Femur (tissue), 1 donor: ENCODE results near the gene CHAD.
"Not testable (repeated sequence)": the region's sequence is repeated elsewhere in the genome, so short reads cannot be mapped to it uniquely, and the experiment has no call there.

Source experiments
- DNase-seq: peaks from one replicate; pipeline ENCODE4 v3.0.0-alpha.2; 2017

The CHAD gene

DNA sequence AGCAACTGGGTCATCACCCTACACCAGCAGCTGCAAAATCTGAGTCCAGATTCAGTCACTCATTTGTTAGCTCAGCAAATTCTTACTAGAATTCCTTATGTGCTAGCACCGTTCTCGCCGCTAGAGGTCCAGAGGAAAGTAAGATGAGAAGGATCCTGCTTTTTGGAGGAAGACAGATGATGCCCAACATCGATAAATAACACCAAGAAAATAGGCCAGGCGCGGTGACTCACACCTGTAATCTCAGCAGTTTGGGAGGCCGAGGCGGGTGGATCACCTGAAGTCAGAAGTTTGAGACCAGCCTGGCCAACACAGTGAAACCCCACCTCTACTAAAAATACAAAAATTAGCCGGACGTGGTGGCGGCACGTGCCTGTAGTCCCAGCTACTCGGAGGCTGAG is 4.1 kb upstream of the CHAD start:
- DNase-seq = not testable (repeated sequence)

GRCh38 chr17:50472286-50472685 is 3.6 kb upstream of the CHAD start:
- no peak for DNase-seq

DNA sequence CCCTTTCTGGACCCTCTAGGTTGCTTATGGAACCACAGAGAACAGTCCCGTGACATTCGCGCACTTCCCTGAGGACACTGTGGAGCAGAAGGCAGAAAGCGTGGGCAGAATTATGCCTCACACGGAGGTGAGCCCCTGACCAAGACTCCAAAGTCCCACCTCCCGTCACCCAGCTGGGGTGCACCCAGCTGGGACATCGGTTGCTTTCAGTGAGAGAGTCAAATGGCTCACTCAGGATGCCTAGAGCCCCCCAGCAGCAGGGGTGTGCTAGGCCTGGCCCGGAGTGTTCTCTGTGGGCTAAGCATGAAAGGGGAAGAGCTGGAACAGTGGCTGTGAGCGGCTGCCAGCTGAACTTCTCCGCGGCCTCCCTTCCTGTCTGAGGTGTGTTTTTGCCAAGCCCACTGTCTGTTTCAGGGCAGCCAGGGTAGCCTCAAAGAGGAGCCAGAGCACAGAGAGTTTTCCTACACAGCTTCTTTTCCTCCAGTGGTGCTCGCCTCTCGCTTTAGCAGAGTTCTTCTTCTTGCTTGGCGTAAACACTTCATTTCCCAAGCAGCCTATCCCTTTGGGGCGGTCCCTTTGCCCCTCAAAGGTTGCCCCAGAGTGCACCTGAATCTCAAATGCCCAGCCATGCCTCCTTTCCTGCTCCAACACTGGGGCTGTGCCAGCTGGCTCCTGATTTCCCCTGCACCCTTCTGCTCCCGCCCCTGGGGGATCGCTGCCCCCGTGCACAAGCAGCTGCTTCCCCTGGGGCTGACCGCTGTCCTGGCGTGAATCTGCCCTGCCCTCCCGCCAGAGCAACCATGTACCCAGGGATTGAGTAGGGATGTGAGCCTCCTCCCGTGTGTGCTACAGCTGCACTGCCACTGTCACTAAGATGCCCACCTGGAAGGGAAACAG is 2.6 kb upstream of the CHAD start:
- peak; percentile 77 for DNase-seq

- peak; percentile 72 for DNase-seq
Measured at GRCh38 chr17:50470426-50470825, 1.7 kb upstream of the CHAD start.

DNA sequence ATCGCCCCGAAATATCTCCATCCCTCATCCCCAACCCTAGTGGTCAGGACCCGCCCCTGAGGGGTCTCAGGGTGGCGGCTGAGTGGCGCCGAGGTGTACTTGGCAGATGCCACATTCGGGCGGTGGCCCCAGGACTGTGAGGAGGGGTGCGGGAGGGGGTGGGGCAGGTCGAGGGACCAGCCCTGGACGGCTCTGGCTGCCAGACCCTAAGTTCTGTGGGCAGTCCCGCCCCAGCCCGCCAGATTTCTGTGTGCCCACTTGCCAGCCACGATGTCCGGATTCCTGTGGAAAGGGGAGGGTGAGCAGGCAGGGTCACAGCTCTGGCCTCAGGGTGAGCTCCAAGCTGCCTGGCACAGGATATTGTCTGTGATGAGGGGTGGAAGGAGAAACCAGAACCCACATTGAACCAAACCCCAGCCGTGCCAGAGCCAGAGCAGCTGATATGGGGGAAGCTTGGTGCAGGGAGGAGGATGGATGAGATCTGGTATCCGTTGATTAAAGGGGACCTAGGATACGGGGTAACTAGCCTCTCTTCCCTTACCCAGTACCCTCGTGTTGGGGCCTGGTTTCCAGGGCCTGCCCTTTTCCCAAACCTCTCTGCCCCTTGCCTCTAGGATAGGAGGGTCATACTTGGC is 1.1 kb upstream of the CHAD start:
- peak; percentile 68 for DNase-seq

- DNase-seq = peak; percentile 55
Measured at GRCh38 chr17:50469208-50469605, 527 bp upstream of the CHAD start.

DNA sequence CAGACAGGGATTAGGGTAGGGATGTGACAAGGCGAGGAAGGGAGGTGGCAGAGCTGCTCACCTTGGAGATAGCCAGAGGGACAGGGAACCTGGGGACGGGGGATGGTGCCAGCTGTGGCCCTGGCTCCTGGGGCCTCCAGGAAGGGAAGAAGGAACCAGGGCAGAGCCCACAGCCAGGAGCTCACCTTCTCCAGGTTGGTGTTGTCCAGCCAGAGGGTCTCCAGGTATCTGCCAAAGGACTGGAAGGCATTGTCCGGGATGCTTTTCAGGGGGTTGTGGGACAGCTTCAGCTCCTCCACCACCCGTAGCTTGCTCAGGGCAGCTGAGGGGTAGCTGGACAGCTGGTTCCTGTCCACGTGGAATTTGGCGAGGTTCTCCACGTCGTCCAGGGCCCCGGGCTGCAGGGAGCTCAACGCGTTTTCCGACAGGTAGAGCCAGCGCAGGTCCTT is 801 bp downstream of the CHAD start:
- no peak for DNase-seq

GRCh38 chr17:50467114-50467854 is 1.4 kb downstream of the CHAD start:
- DNase-seq = no peak

GRCh38 chr17:50466371-50467113 is 2.1 kb downstream of the CHAD start:
- DNase-seq = no peak

- DNase-seq = no peak
Measured at GRCh38 chr17:50465635-50466034, 3.0 kb downstream of the CHAD start.

DNA sequence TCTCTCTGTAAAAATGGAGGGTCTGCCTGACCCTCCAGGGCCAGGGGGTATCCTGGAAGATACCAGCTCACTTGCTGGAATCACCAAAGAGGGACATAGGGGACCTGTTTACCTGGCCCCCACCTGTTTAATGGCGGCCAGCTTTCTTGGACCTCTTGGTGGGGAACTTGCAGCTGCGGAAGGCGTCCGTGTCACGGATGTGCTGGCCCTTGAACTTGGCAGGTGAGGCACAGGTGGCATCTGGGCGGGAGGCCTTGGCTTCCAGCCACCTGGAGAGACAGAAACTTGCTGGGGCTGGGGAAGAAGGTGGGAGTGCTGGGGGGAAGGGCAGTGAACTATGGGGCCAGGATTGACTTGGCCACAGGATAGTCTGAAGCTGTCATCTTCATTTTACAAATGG is 3.5 kb downstream of the CHAD start:
- DNase-seq = no peak

- DNase-seq = no peak
Measured at GRCh38 chr17:50464736-50465135, 3.9 kb downstream of the CHAD start.

DNA sequence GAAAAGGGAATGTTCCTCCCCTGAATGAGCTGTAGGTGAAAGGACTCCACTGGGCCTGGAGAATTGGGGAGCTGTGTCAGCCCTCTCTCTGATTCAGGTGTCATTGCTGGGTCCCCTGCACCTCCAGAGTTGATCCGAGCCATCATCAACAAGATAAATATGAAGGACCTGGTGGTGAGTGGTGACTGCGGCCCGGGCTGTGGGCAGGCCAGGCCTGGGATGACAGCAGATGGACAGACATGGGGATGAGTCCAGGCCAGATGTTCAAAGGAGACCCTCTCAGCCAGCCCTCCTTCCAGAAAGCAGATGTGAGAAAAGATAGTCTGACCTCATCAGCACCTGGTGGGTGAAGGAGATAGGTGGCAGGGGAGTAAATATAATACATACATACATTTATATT is 4.6 kb downstream of the CHAD start:
- DNase-seq = no peak

- no peak for DNase-seq
Measured at GRCh38 chr17:50462446-50462845, 6.2 kb downstream of the CHAD start.

DNA sequence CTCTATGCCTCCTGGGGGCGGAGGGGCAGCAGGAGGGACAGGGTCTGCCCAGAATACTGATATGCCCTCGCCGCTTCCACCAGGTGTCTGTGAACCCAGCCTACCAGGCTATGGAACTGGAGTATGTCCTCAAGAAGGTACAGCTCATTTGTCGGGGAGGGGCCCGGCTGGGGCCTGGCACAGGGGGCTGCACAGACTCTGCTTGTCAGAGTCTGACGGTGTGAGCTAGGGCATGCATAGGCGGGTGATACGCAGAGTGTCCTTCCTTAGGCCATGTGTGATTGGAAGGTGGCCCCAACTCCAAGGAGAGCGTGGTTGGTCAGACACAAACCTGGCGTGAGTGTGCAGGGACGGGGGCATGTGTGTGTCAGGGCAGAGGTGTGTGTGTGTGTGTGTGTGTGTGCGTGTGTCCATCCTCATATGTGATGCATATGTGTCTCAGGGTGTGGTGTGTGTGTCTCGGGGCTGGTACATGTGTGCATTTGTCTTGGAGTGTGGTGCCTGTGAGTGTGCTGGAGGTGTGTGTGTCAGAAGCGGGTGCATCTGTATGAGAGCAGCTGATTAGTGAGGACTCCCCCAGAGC is 7.0 kb downstream of the CHAD start:
- no peak for DNase-seq

DNA sequence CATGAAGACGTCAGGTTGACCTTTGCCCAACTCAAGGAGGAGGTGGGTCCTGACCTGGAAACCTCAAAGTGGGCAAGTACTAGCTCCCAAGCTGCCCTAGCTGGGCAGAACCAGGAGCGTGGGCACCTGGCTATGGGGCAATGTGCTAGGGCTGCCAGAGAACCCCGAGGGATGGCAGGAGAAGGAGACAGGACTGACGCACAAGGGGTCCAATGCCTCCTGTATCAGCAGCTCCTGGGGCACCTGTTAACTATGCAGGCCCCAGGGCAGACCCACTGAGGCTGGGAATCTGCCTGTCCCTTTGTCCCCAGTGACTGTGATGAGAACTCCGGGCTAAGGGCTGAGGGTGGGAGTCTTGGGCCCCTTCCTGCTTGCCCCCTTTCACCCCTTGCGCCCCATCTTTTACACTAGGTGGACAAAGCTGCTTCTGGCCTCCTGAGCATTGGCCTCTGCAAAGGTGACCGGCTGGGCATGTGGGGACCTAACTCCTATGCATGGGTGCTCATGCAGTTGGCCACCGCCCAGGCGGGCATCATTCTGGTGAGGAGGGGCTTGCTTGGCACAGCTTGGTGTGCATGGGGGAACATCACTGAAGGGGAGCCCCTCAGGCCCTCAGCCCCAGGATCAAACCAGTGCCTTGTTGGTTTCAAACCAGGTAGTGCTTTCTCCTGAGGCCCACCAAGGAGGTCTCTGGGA is 7.7 kb downstream of the CHAD start:
- no peak for DNase-seq

- no peak for DNase-seq
Measured at GRCh38 chr17:50459756-50460155, 8.9 kb downstream of the CHAD start.

DNA sequence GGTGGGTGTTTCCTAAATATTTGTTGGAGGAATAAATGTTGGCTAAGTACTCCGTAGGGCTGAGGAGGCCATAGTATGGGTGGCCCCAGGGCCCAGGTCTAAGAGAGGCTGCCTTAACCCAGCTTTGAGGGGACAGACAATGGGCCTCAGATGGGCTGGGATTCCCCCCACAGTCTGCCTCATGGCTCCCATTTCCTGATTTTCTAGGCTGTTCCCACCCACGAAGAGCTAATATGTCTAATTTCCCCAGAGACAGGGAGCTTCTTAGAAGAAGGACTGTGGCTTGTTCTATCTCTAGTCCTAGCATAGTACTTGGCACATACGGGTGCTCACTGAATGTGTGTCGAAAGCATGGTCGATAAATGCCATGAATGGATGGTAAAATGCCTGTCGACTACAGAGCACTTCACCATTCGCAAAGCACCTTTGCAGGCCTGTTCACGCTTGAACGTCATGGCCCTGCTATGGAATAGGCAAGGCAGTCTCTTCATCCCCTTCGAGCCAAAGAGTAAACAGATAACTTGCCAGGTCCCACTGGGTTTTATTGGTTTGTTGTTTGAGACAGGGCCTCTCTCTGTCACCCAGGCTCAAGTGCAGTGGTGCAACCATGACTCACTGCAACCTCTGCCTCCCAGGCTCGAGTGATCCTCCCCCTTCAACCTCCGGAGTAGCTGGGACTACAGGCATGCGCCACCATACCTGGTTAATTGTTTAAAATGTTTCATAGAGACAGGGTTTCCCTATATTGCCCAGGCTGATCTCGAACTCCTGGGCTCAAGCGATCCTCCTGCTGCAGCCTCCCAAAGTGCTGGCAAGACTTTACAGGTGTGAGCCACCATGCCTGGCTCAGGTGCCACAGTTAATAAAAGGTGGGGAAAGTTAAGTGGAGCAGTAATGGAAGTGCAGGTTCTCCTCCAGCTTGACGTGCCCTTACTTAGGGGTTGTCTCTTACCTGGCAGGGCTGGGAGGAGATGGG is 9.7 kb downstream of the CHAD start:
- DNase-seq = no peak

DNA sequence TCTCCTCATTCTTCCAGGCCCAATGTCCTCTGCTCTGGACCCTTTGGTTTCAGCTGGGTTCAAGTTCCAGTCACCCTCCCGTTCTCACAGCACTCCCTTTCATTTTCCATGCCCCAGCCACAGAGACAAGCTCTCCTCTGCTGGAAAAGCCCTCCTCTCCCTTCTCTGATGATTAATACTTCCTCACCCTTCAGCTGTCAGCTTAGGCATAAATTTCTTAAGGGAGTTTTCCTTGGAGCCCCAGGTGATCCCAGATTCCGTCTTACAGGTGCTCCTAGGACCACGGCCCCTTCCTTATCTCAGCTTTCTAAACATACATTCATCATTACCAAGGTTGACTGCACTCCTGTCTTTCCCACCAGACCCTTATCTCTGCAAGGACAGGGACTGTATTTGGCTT is 10.4 kb downstream of the CHAD start:
- no peak for DNase-seq

DNA sequence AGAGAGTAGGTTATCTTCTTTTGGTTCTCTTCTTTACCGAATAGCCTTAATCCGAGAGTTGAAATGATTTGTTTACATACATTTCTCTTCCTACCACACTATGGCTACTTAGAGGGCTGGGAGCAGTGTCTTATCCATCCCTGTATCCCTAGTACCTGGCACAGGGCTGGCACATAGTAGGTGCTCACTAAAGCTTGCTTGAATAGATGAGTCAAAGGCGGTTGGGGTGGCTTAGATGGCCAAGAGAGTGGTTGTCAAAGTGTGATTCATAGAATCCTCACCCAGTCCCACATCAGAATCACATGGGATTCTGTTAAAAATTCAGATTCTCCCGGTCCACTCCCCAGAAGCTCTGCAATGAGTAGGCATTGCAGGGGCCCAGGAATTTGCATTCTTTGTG is 11.1 kb downstream of the CHAD start:
- no peak for DNase-seq

GRCh38 chr17:50453901-50454300 is 14.8 kb downstream of the CHAD start:
- DNase-seq = no peak
